Breast epithelium (tissue), 3 donors: ENCODE results near the gene SERPINA1.

Experiments used
- POLR2A ChIP-seq: fragments of 450-650 bp; IDR thresholded peaks from one replicate; pipeline ENCODE4 v1.6.1; 2016; ENCODE audit warnings: antibody characterized with exemption, mild to moderate bottlenecking, moderate library complexity
- TF ChIP-seq, protein P1 (sequence below), 3 donors: fragments of 450-650 bp; IDR thresholded peaks; one replicate each; pipeline ENCODE4 v1.5.1; 2016 to 2017; ENCODE audit warnings: antibody characterized with exemption in 3 of 3, mild to moderate bottlenecking in 3 of 3, moderate library complexity in 3 of 3

- no peak for TF ChIP-seq POLR2A
- TF ChIP-seq, protein P1, sequence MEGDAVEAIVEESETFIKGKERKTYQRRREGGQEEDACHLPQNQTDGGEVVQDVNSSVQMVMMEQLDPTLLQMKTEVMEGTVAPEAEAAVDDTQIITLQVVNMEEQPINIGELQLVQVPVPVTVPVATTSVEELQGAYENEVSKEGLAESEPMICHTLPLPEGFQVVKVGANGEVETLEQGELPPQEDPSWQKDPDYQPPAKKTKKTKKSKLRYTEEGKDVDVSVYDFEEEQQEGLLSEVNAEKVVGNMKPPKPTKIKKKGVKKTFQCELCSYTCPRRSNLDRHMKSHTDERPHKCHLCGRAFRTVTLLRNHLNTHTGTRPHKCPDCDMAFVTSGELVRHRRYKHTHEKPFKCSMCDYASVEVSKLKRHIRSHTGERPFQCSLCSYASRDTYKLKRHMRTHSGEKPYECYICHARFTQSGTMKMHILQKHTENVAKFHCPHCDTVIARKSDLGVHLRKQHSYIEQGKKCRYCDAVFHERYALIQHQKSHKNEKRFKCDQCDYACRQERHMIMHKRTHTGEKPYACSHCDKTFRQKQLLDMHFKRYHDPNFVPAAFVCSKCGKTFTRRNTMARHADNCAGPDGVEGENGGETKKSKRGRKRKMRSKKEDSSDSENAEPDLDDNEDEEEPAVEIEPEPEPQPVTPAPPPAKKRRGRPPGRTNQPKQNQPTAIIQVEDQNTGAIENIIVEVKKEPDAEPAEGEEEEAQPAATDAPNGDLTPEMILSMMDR (IDR thresholded peaks at IDR 0.05), result no peak
Observed at GRCh38 chr14:94406910-94407309, 18.5 kb upstream of the SERPINA1 start.
